ENCODE results near the gene XPOT. TPM values are rescaled to one million over a fixed set of nuclear protein-coding genes. Genes with fewer than 3 reads are reported as not detected.

The XPOT gene
- total RNA-seq, 1 donor from 2014 or later = 109 TPM

GRCh38 chr12:64450057-64450640 lies 46.0 kb downstream of the XPOT start:
- DNase-seq (ENCODE audit: low spot score) = no peak
- Histone ChIP-seq H3K4me3 (peak overlapping the region; percentile 87), H3K27ac (peak overlapping the region; percentile 90), H3K9ac (no peak overlapping the region), H3K9me3 (ENCODE audit: low read depth) (no peaks in the 10 kb centered on the region), H3K79me2 (ENCODE audit: low read depth) (peaks cover 36% of the 10 kb centered on the region), H3K27me3 (no peaks in the 10 kb centered on the region), H4K20me1 (ENCODE audit: low read depth) (peaks cover 6% of the 10 kb centered on the region), H3F3A (ENCODE audit: low read depth) (peaks cover 36% of the 10 kb centered on the region), H3K36me3 (peaks cover 3% of the 10 kb centered on the region), H3K4me1 (peaks cover 30% of the 10 kb centered on the region), H2AFZ (replicated peaks) (no peak overlapping the region), H3K4me2 (peak overlapping the region; percentile 84)
- Mint-ChIP-seq H3K27ac (peak overlapping the region; percentile 32), H3K4me3 (peak overlapping the region; percentile 39), H3K4me1 (peaks cover 24% of the 10 kb centered on the region), H3K36me3 (peaks cover 11% of the 10 kb centered on the region), H3K27me3 (ENCODE audit: insufficient read depth, low read depth) (no peaks in the 10 kb centered on the region), H3K9me3 (no peaks in the 10 kb centered on the region)
- TF ChIP-seq EZH2phosphoT487 (IDR thresholded peaks at IDR 0.05) (no peak), EZH2 (IDR thresholded peaks at IDR 0.05) (no peak), CTCF (IDR thresholded peaks at IDR 0.05) (no peak)

- Histone ChIP-seq H3K4me3 (peak overlapping the region; percentile 87), H3K4me2 (peak overlapping the region; percentile 84), H3K79me2 (ENCODE audit: low read depth) (peaks cover 43% of the 10 kb centered on the region), H3K9ac (peak overlapping the region; percentile 33), H2AFZ (replicated peaks) (no peak overlapping the region), H3K9me3 (ENCODE audit: low read depth) (no peaks in the 10 kb centered on the region), H3K27me3 (no peaks in the 10 kb centered on the region), H3K27ac (peak overlapping the region; percentile 90), H3F3A (ENCODE audit: low read depth) (peaks cover 36% of the 10 kb centered on the region), H4K20me1 (ENCODE audit: low read depth) (peaks cover 6% of the 10 kb centered on the region), H3K36me3 (no peaks in the 10 kb centered on the region), H3K4me1 (peaks cover 30% of the 10 kb centered on the region)
- no peaks in the 10 kb centered on the region for H3K27me3 Mint-ChIP-seq (ENCODE audit: insufficient read depth, low read depth)
- TF ChIP-seq EZH2 (IDR thresholded peaks at IDR 0.05) (no peak), CTCF (IDR thresholded peaks at IDR 0.05) (no peak), EZH2phosphoT487 (IDR thresholded peaks at IDR 0.05) (peak; percentile 71)
- peaks cover 12% of the 10 kb centered on the region for H3K36me3 Mint-ChIP-seq
- peak; percentile 93 for DNase-seq (ENCODE audit: low spot score)
- peak overlapping the region; percentile 96 for H3K4me3 Mint-ChIP-seq
- peak overlapping the region; percentile 23 for H3K27ac Mint-ChIP-seq
- peaks cover 24% of the 10 kb centered on the region for H3K4me1 Mint-ChIP-seq
- no peaks in the 10 kb centered on the region for H3K9me3 Mint-ChIP-seq
These were observed 46.7 kb downstream of the XPOT start for GRCh38 chr12:64450711-64451486.

DNA sequence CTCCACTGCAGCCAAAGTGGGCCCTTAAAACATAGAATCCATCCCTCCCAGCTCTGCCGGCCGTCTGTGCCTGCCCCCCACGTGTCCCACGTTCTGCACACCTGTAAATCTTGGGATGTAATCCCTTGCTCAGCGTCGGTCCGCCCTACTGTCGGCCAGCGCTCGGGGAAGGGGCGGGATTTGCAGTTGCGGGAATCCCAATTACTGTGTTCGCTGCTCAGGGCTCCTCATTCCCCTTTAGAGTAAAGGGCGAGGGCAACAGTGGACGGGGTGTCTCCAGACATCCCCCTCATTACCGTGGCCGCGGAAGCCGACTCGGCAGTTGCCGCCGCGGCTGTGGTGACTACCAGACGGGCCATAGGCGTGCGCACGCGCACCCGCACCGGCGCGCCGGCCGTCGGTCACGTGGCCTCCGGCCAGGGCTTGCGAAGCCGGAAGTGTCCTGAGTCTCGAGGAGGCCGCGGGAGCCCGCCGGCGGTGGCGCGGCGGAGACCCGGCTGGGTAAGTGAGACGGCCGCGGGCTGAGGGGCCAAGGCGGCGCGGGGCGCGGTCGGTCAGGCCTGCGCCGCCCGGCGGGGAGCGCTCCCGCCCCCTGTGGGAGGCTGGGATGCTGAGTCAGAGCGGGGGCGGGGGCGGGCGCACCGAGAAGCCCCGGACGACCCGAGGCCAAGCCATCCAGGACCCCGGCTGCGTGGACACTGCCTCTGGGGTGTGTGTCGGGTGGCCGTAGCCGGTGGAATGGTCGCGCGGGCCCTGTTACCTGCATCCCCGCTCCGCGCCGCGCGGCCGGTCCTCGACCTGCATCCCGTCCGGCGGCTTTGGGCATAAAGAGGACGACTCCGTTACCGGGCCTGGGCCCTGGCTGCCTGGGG lies 47.7 kb downstream of the XPOT start, which contains the start of gene TBK1:
Gene TBK1 (plus strand): TSS at position 434 of the 872 bp plus-strand sequence. CDS start 3,751 bp downstream, outside the sequence.
- DNase-seq (ENCODE audit: low spot score) = peak; percentile 96
- H3K36me3 Mint-ChIP-seq = peaks cover 13% of the 10 kb centered on the region
- H3K9me3 ChIP-seq (ENCODE audit: low read depth) = no peaks in the 10 kb centered on the region
- H3K4me3 ChIP-seq = peak within 1 kb of the TSS; percentile 87
- peak within 1 kb of the TSS; percentile 84 for H3K4me2 ChIP-seq
- TF ChIP-seq EZH2 (IDR thresholded peaks at IDR 0.05) (peak; percentile 13), CTCF (IDR thresholded peaks at IDR 0.05) (no peak)
- H3K27me3 Mint-ChIP-seq (ENCODE audit: insufficient read depth, low read depth) = no peaks in the 10 kb centered on the region
- H3K4me1 Mint-ChIP-seq = peaks cover 24% of the 10 kb centered on the region
- H3F3A ChIP-seq (ENCODE audit: low read depth) = peaks cover 36% of the 10 kb centered on the region
- peak within 1 kb of the TSS; percentile 88 for H3K27ac Mint-ChIP-seq
- H3K4me1 ChIP-seq = peaks cover 30% of the 10 kb centered on the region
- peaks cover 6% of the 10 kb centered on the region for H4K20me1 ChIP-seq (ENCODE audit: low read depth)
- H3K36me3 ChIP-seq = no peaks in the 10 kb centered on the region
- peak within 1 kb of the TSS; percentile 82 for H3K9ac ChIP-seq
- peaks cover 53% of the 10 kb centered on the region for H3K79me2 ChIP-seq (ENCODE audit: low read depth)
- H3K4me3 Mint-ChIP-seq = peak within 1 kb of the TSS; percentile 96
- no peaks in the 10 kb centered on the region for H3K27me3 ChIP-seq
- no peaks in the 10 kb centered on the region for H3K9me3 Mint-ChIP-seq
- H2AFZ ChIP-seq (replicated peaks) = peak within 1 kb of the TSS; percentile 21
- H3K27ac ChIP-seq = peak within 1 kb of the TSS; percentile 90

Data from neural progenitor cell (in vitro differentiated cells).